Measurements from ENCODE around the gene MBNL1. TPM values are rescaled to one million over a fixed set of nuclear protein-coding genes. Genes with fewer than 3 reads are reported as not detected.

The MBNL1 gene
- total RNA-seq, 8 experiments from 2014 or later = 17.3 to 294 (median 44.8) TPM

- in situ Hi-C loops (cut with MboI; ENCODE audit: low pct_unique_long_range_greater_than_20kb in 2 of 9, low sequenced_read_pairs in 9 of 9, unreplicated experiment in 9 of 9) = no loop called here
- H3K27ac ChIP-seq = no peak overlapping the region
- ATAC-seq (replicated peaks in 6 of 8) = peak in 1 of 8 experiments; percentile 35
- H3K4me1 ChIP-seq (replicated peaks in 1 of 2) = peaks cover 8 to 36% of the 10 kb centered on the region in 2 donors
- 29 to 97% (median 80%) methylated on average over 1 to 6 of the region's 6 CpGs for WGBS, 10 experiments
- H3K4me3 ChIP-seq = no peak overlapping the region
Measured at GRCh38 chr3:152309535-152310307, 41.0 kb downstream of the MBNL1 start.

DNA sequence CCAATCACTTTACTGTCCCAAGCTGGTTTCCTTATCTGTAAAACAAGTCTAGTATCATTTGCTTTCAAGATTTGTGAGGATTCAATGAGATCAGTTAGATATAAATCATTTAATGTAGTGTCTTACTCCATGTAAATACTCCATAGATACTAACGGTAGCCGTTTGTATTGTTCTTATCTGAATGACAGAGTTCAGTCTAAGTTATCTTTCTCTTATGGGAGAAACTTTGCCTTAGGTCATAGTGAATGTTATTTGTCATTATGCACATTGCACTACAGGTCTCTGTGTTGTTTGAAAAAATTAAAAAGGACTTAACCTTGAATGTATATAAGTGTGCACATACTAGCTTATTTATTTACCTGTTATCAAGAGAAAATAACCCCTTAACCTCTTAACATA, 44.7 kb downstream of the MBNL1 start:
- 40 to 100% (median 94%) methylated on average over 1 to 2 of the region's 2 CpGs; no CpG with 5 or more reads in 4 of the 10 experiments for WGBS, 10 experiments
- in situ Hi-C loops (cut with MboI; ENCODE audit: low pct_unique_long_range_greater_than_20kb in 2 of 9, low sequenced_read_pairs in 9 of 9, unreplicated experiment in 9 of 9) = no loop called here
- peaks cover 13 to 35% of the 10 kb centered on the region in 2 donors for H3K4me1 ChIP-seq (replicated peaks in 1 of 2)
- H3K27ac ChIP-seq = no peak overlapping the region
- no peak for ATAC-seq (replicated peaks in 6 of 8)
- no peak overlapping the region for H3K4me3 ChIP-seq

- no peak for ATAC-seq (replicated peaks in 6 of 8)
- in situ Hi-C loops (cut with MboI; ENCODE audit: low pct_unique_long_range_greater_than_20kb in 2 of 9, low sequenced_read_pairs in 9 of 9, unreplicated experiment in 9 of 9) = no loop called here
- H3K4me1 ChIP-seq (replicated peaks in 1 of 2) = peaks cover 13 to 35% of the 10 kb centered on the region in 2 donors
Measured at GRCh38 chr3:152313914-152314313, 45.2 kb downstream of the MBNL1 start.

DNA sequence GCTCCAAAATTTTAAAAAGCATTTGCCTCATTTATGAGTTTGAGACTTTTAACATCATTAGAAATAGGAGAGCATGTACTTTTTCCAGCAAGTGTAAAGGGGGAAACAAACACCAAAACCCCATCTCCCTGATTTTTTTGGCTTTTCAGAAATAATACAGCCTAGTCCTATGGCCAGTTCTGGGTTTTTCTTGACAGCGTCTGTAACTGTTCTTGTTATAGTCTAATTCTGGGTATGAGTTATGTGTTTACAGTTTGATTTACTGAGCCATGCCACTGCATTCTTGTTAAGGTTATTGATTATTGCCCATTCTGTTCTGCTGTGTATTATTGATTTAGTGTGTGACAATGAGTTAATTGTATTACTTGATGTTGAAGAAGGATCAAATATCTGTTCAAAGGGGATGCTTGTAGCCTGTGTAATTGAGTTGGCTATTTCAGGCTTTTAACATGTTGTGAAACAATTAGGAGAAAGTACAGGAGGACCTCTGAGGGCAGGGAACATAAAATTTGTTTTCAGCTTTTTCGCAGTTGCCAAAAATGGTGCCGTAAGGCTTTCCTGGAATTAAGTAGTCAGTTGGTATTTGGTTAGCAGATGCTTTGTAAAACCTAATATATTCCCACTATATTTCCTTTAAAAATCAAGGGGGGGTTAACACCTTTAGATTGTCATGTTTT, 46.1 kb downstream of the MBNL1 start:
- WGBS, 10 experiments = 67 to 100% (median 87%) methylated on average over 2 to 3 of the region's 3 CpGs; no CpG with 5 or more reads in 2 of the 10 experiments
- no peak for ATAC-seq (replicated peaks in 6 of 8)
- in situ Hi-C loops (cut with MboI; ENCODE audit: low pct_unique_long_range_greater_than_20kb in 2 of 9, low sequenced_read_pairs in 9 of 9, unreplicated experiment in 9 of 9) = no loop called here
- Histone ChIP-seq H3K4me3 (no peak overlapping the region), H3K27ac (no peak overlapping the region), H3K4me1 (replicated peaks in 1 of 2) (peaks cover 16 to 35% of the 10 kb centered on the region in 2 donors)

More at GRCh38 chr3:152313914-152314313, 45.2 kb downstream of the MBNL1 start:
- Histone ChIP-seq H3K4me3 (no peak overlapping the region), H3K27ac (no peak overlapping the region)

GRCh38 chr3:152315623-152316022, 46.9 kb downstream of the MBNL1 start:
- 0 to 90% (median 64%) methylated on average over 1 to 6 of the region's 6 CpGs; no CpG with 5 or more reads in 1 of the 10 experiments for WGBS, 10 experiments
- H3K4me3 ChIP-seq = no peak overlapping the region
- peaks cover 20 to 40% of the 10 kb centered on the region in 2 donors for H3K4me1 ChIP-seq (replicated peaks in 1 of 2)
- in situ Hi-C loops (cut with MboI; ENCODE audit: low pct_unique_long_range_greater_than_20kb in 2 of 9, low sequenced_read_pairs in 9 of 9, unreplicated experiment in 9 of 9) = no loop called here
- ATAC-seq (replicated peaks in 6 of 8) = no peak
- H3K27ac ChIP-seq = no peak overlapping the region

DNA sequence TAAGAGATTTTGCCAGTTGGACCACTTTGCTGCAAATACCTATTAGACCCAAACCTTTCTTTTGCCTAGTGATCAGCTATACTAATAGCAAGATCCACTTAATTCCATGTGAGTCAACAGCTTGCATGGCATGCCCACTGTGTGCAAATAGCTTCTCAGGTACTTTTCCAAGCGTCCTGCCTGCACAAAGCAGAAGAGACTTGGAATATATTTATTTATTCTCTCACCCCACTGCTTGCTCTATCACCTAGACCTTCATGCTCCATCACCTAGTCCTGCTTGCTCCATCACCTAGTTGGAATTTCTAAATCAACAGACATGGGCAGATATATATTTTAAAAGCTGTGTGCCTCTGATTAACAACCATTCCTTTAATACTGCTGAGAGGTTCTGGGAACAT, 47.6 kb downstream of the MBNL1 start:
- WGBS, 10 experiments = 80 to 100% (median 100%) methylated on average over 1 of the region's 1 CpG; no CpG with 5 or more reads in 5 of the 10 experiments
- Histone ChIP-seq H3K4me3 (no peak overlapping the region), H3K4me1 (replicated peaks in 1 of 2) (peaks cover 20 to 41% of the 10 kb centered on the region in 2 donors), H3K27ac (no peak overlapping the region)
- no peak for ATAC-seq (replicated peaks in 6 of 8)
- in situ Hi-C loops (cut with MboI; ENCODE audit: low pct_unique_long_range_greater_than_20kb in 2 of 9, low sequenced_read_pairs in 9 of 9, unreplicated experiment in 9 of 9) = no loop called here

DNA sequence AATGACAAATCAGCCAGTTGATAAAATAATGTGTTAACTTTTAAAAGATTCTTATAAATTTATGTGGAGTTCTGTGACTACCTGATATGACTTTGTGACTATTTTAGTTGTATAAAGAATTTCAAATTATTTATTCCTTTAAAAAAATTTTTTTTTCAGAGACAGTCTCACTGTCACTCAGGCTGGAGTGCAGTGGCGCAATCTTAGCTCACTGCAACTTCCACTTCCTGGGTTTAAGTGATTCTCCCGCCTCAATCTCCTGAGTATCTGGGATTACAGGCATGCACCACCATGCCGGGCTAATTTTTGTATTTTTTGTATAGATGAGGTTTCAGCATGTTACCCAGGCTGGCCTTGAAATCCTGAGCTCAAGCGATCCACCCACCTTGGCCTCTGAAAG, 48.5 kb downstream of the MBNL1 start:
- ATAC-seq (replicated peaks in 6 of 8) = no peak
- no peak overlapping the region for H3K27ac ChIP-seq
- H3K4me3 ChIP-seq = no peak overlapping the region
- 77 to 100% (median 100%) methylated on average over 1 to 4 of the region's 4 CpGs; no CpG with 5 or more reads in 3 of the 10 experiments for WGBS, 10 experiments
- in situ Hi-C loops (cut with MboI; ENCODE audit: low pct_unique_long_range_greater_than_20kb in 2 of 9, low sequenced_read_pairs in 9 of 9, unreplicated experiment in 9 of 9) = no loop called here
- H3K4me1 ChIP-seq (replicated peaks in 1 of 2) = peaks cover 20 to 41% of the 10 kb centered on the region in 2 donors

- 7 to 77% (median 32%) methylated on average over 1 to 4 of the region's 4 CpGs for WGBS, 10 experiments
- in situ Hi-C loops (cut with MboI; ENCODE audit: low pct_unique_long_range_greater_than_20kb in 2 of 9, low sequenced_read_pairs in 9 of 9, unreplicated experiment in 9 of 9) = no loop called here
- H3K4me1 ChIP-seq (replicated peaks in 1 of 2) = peaks cover 20 to 46% of the 10 kb centered on the region in 2 donors
- no peak overlapping the region for H3K4me3 ChIP-seq
- H3K27ac ChIP-seq = no peak overlapping the region
- ATAC-seq (replicated peaks in 6 of 8) = peak in 6 of 8 experiments; percentile 21 to 58 (median 30)
Measured at GRCh38 chr3:152317956-152318355, 49.2 kb downstream of the MBNL1 start.

GRCh38 chr3:152318512-152318911, 49.8 kb downstream of the MBNL1 start:
- ATAC-seq (replicated peaks in 6 of 8) = peak in 5 of 8 experiments; percentile 87 to 97 (median 92)
- H3K4me1 ChIP-seq (replicated peaks in 1 of 2) = peaks cover 20 to 46% of the 10 kb centered on the region in 2 donors
- in situ Hi-C loops (cut with MboI; ENCODE audit: low pct_unique_long_range_greater_than_20kb in 2 of 9, low sequenced_read_pairs in 9 of 9, unreplicated experiment in 9 of 9) = no loop called here
- H3K4me3 ChIP-seq = no peak overlapping the region
- no peak overlapping the region for H3K27ac ChIP-seq

- Histone ChIP-seq H3K4me3 (no peak overlapping the region), H3K4me1 (replicated peaks in 1 of 2) (peaks cover 20 to 46% of the 10 kb centered on the region in 2 donors), H3K27ac (no peak overlapping the region)
- ATAC-seq (replicated peaks in 6 of 8) = peak in 5 of 8 experiments; percentile 26 to 59 (median 50)
- in situ Hi-C loops (cut with MboI; ENCODE audit: low pct_unique_long_range_greater_than_20kb in 2 of 9, low sequenced_read_pairs in 9 of 9, unreplicated experiment in 9 of 9) = no loop called here
- 73 to 100% (median 90%) methylated on average over 1 to 2 of the region's 2 CpGs; no CpG with 5 or more reads in 3 of the 10 experiments for WGBS, 10 experiments
Measured at GRCh38 chr3:152319256-152319655, 50.5 kb downstream of the MBNL1 start.

- H3K4me3 ChIP-seq = no peak overlapping the region
- WGBS, 10 experiments = 29 to 100% (median 73%) methylated on average over 1 to 3 of the region's 3 CpGs
- peak in 5 of 8 experiments; percentile 38 to 56 (median 44) for ATAC-seq (replicated peaks in 6 of 8)
Measured at GRCh38 chr3:152319831-152320617, 51.3 kb downstream of the MBNL1 start.

DNA sequence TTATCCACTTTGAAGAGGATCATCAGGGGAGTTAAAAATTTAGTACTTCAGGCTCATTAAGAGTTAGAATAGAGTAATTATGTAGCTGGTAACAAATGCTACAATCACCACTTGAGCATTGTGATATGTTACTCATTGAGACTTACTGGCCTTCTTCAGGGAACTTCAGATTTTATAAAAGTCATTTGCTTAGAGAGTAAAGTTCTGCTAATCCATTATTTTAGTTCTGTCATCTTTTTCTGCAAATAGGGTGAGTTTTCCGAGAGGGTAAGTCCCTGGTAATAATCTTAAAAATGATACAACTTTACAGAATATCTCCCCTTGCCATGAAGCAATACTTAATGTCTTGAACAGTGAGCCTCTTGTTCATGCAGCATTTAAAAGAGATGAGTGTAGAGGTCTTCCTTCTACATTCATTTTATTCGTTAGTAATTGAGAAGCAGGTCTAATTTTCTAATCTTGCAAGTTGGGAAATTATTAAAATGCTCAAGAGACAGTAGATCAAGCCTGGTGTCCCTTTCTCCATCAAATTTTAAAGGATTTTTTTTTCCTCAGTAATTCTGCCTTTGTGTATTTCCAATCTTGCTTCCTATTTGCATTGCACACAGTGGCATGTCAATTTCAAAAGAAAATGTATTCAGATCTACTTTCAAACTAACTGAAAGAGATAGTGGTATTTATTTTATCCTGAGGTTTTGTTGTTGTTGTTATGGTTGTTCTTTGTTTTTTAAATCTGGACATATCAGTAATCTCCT, 52.6 kb downstream of the MBNL1 start:
- ATAC-seq (replicated peaks in 6 of 8) = no peak
- in situ Hi-C loops (cut with MboI; ENCODE audit: low pct_unique_long_range_greater_than_20kb in 2 of 9, low sequenced_read_pairs in 9 of 9, unreplicated experiment in 9 of 9) = no loop called here
- H3K4me3 ChIP-seq = no peak overlapping the region
- H3K27ac ChIP-seq = no peak overlapping the region
- H3K4me1 ChIP-seq (replicated peaks in 1 of 2) = peaks cover 20 to 39% of the 10 kb centered on the region in 2 donors
- 33 to 88% (median 63%) methylated on average over 1 to 2 of the region's 2 CpGs for WGBS, 10 experiments

More at GRCh38 chr3:152319831-152320617, 51.3 kb downstream of the MBNL1 start:
- H3K27ac ChIP-seq = no peak overlapping the region
- in situ Hi-C loops (cut with MboI; ENCODE audit: low pct_unique_long_range_greater_than_20kb in 2 of 9, low sequenced_read_pairs in 9 of 9, unreplicated experiment in 9 of 9) = no loop called here
- H3K4me1 ChIP-seq (replicated peaks in 1 of 2) = peaks cover 20 to 41% of the 10 kb centered on the region in 2 donors
